HG03139 (cell line): ENCODE measurements around the gene KLHL14.
A peak's percentile ranks its signal among the peaks of the same experiment; 100 is the strongest.
"Not testable (repeated sequence)": the region's sequence is repeated elsewhere in the genome, so short reads cannot be mapped to it uniquely, and the experiment has no call there.

Experiments
- ATAC-seq: cut with Tn5 transposase; IDR thresholded peaks from one replicate; pipeline ENCODE4 v1.9.1; 2021; ENCODE audit not compliant: unreplicated experiment

The KLHL14 gene

DNA sequence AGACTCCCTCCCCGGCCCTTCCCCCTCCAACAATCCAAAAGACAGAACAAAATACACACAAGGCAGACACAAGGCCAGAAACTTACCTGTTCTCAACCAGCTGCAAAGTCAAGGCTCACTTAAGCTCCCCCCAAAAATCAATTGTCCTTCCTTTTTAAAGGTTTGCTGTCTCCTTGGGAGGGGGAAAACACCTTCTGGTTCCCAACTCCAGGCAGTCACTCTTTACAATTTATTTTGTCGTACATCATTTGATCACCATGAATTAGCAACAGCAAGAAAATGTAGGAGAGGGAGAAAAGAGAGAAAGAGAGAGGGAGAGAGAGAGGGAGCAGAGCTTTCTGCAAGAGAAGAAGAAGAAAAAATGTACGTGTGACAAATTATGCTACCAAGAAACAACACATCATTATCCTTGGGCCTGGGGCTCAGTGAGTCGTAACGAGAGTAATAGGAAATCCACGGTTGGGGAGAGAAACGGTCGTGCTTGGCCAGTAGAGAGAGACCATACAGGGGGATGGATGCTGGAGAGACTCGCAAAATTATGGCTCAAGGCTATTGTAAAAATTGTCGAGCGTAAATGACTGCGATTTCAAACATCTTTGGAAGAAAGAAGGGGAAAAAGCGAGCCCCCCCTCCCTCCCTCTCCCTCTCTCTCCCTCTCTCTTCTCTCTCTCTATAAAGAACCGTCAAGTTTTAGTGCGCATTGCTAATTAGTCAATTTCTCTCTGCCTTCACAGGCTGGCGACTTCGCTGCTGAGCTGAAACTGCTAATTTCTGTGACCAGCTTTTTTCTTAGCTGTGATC lies at the start of gene KLHL14:
Gene KLHL14, minus strand, starts transcription at position 443 of the 801 bp plus-strand sequence. CDS start 2,432 bp downstream, outside the sequence.
- no peak for ATAC-seq

GRCh38 chr18:32822197-32822596 lies 49.4 kb upstream of the KLHL14 start:
- no peak for ATAC-seq

DNA sequence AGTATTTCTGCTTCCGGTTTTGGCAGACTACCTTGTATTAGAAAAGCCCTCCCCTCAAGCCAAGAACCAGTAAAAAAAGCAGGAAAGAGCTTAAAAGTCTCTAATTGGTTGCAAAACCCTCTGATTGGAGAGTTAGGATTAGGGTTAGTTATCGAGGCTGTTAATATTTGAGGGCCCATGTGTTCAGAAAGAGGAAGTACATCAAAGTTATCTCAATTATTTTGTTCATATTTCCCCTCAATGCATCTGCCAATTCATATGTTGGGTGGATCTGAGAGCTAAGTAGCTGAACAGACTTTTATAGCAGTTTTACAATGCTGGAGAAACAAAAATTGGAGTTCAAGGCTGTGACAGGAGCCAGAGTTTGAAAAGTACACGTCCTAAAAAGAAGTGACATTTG lies 43.1 kb upstream of the KLHL14 start:
- no peak for ATAC-seq

GRCh38 chr18:32812342-32812741 lies 39.5 kb upstream of the KLHL14 start:
- no peak for ATAC-seq

GRCh38 chr18:32810314-32810713 lies 37.5 kb upstream of the KLHL14 start:
- ATAC-seq, result no peak

DNA sequence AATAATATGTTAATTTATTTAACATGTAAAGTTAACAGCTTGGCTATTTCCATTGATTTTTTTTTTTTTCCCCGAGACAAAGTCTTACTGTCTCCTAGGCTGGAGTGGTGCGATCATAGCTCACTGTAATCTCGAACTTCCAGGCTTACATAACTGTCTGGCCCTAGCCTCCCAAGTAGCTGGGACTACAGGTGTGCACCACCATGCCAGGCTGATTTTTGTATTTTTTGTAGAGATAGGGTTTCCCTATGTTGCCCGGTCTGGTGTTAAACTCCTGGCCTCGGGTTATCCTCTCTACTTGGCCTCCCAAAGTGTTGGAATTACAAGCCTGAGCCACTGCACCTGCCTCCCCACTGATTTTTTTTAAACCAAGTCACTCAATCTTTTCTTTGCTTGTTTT lies 32.5 kb upstream of the KLHL14 start:
- no peak for ATAC-seq

- ATAC-seq, result no peak
These were observed 31.5 kb upstream of the KLHL14 start for GRCh38 chr18:32804134-32804888.

- ATAC-seq, result peak; percentile 94
These were observed 30.7 kb upstream of the KLHL14 start for GRCh38 chr18:32803568-32803967.

GRCh38 chr18:32802591-32803451 lies 30.0 kb upstream of the KLHL14 start:
- peak; percentile 60 for ATAC-seq

GRCh38 chr18:32801228-32801627 lies 28.4 kb upstream of the KLHL14 start:
- ATAC-seq, result no peak

GRCh38 chr18:32798209-32798960 lies 25.6 kb upstream of the KLHL14 start:
- no peak for ATAC-seq

- not testable (repeated sequence) for ATAC-seq
These were observed 21.8 kb upstream of the KLHL14 start for GRCh38 chr18:32794667-32795066.

GRCh38 chr18:32779010-32779409 lies 6.2 kb upstream of the KLHL14 start:
- no peak for ATAC-seq

DNA sequence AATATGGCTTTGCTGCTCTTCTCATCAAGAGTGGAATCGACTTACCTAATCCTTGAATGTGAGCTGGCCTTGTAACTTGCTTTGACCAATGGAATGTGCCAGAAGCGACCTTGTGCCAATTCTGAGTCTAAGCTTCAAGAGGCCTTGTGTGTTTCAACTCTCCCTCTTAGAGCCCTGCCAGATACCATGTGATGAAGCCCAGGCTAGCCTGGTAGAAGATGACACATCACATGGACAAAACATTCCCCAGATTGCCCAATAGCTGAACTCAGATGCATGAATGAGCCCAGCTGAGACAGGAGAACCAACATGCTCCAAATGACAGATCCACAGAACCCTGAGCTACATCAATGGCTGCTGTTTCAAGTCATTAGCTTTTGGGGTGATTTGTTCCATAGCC lies 4.2 kb upstream of the KLHL14 start:
- no peak for ATAC-seq

DNA sequence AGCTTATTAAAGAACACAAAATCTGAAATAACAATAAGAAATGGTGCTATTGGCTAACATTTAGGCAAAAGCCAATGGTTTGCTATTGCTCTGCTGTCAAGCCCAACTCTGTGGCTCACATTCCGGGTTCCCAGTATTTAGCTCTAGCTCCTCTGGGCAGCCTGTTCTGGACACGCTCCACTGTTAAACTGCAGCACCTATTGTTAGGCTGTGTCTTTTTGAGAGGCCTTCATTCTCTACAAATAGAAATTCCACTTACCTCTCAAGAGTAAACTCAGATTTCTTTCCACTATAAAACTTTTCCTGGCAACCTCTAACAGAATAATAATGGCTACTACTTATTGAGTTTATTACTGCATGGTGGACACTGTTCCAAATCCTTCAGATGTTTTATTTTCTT lies 3.7 kb upstream of the KLHL14 start:
- no peak for ATAC-seq

GRCh38 chr18:32775628-32776027 lies 2.8 kb upstream of the KLHL14 start:
- ATAC-seq, result no peak

DNA sequence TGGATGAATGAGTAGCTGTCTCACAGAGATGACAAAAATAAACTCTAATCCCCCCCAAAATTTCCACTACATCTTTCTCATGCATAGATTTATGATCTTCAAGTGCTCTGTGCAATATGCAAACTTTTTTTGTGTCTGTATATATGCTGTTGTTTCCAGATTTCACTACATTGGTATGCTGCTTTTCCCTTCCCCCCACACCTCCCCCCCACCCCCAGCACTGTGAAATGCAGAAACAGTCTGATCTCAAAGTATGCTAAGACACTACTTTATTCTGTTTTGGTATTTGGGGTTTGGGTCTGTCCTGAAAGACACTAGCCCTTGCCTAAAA lies 524 bp upstream of the KLHL14 start:
- ATAC-seq, result no peak

DNA sequence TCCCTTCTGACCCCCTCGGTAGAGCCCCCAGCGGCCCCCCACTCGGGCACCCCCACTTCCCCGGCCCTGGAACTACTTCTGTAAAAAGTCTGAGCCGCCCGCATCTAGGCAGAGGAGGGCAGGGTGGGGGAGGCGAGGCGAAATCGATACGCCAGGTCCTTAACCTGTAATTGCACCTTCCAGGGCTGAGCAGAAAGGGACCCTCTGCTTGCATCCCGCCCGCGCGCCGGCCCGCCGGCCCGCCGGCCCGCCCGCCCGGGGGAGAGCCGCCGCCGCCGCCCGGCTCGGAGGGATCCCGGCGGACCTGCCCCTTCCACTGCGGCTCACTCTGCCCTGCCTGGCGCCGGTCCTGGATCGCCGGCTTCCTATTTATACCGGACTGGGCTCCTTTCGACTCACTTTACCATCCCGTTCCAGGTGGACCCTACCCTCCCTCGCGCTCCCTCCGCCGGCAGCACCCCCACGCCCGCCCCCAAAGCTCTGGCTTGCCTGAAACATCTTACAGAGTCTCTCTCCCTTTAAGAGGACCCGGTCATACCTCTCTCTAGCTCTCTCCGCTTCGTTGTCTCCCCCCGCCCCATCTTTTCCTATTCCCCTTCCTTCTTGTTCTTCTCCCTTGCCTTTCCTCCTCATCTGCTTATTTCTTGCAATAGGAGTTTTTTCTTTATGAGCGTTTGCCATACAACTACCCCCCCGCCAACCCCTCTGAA lies 797 bp downstream of the KLHL14 start:
- ATAC-seq, result no peak

DNA sequence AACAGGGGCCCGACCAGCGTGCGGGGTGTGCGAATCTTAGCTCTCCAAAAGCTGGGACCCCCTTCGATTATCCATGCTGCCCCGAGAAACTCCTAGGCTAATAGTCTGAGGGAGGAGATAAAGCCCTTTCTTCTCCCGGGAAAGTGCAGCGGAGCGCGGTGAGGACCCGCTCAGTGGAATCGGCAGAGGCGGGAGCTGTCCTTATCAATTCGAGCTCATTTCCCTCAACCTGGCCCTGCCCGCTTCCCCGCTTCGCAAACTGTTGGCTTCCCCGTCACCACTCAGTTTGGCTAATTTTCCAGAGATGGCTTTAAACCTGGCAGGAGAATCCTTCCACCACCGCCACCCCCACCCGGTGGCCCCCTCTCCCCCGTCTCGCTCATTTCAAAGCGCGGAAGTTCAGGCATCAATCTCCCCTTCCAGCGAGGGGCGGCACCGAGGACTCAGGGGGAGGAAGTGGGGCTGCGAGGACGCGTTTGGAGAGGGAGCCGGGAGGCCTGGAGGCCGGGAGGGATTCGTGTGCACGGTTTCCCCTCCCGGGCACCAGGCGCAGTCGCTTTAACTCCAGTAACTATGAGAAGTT lies 1.6 kb downstream of the KLHL14 start:
- ATAC-seq, result no peak

- no peak for ATAC-seq
These were observed 2.1 kb downstream of the KLHL14 start for GRCh38 chr18:32770666-32771168.
